HG03565 (cell line): ENCODE measurements around the gene XKR7.

Experiments
- ATAC-seq: cut with Tn5 transposase; IDR thresholded peaks from one replicate; pipeline ENCODE4 v1.9.1; 2021; ENCODE audit warnings: mild to moderate bottlenecking, moderate library complexity; ENCODE audit not compliant: unreplicated experiment

The XKR7 gene

GRCh38 chr20:31975874-31976273 lies 7.9 kb downstream of the XKR7 start:
- ATAC-seq: no peak

- ATAC-seq: no peak
Observed at GRCh38 chr20:31977080-31977479, 9.1 kb downstream of the XKR7 start.

GRCh38 chr20:31979713-31980426 lies 11.9 kb downstream of the XKR7 start:
- ATAC-seq: no peak

GRCh38 chr20:31981784-31982183 lies 13.8 kb downstream of the XKR7 start:
- no peak for ATAC-seq

GRCh38 chr20:31984981-31985471 lies 17.1 kb downstream of the XKR7 start:
- no peak for ATAC-seq

GRCh38 chr20:31987744-31988143 lies 19.8 kb downstream of the XKR7 start:
- no peak for ATAC-seq

GRCh38 chr20:31988430-31989015 lies 20.6 kb downstream of the XKR7 start:
- ATAC-seq: no peak

GRCh38 chr20:31989030-31989645 lies 21.2 kb downstream of the XKR7 start:
- no peak for ATAC-seq

- no peak for ATAC-seq
Observed at GRCh38 chr20:31990641-31991338, 22.8 kb downstream of the XKR7 start.

GRCh38 chr20:31991339-31991705 lies 23.4 kb downstream of the XKR7 start:
- no peak for ATAC-seq

GRCh38 chr20:31992086-31992485 lies 24.1 kb downstream of the XKR7 start:
- ATAC-seq: no peak

- no peak for ATAC-seq
Observed at GRCh38 chr20:31996996-31997395, 29.0 kb downstream of the XKR7 start.

- ATAC-seq: no peak
Observed at GRCh38 chr20:31998246-31998645, 30.3 kb downstream of the XKR7 start.

GRCh38 chr20:32003325-32003724 lies 35.4 kb downstream of the XKR7 start:
- ATAC-seq: no peak

- no peak for ATAC-seq
Observed at GRCh38 chr20:32004963-32005362, 37.0 kb downstream of the XKR7 start.

GRCh38 chr20:32006053-32006452 lies 38.1 kb downstream of the XKR7 start:
- no peak for ATAC-seq

- no peak for ATAC-seq
Observed at GRCh38 chr20:32006841-32007786, 39.2 kb downstream of the XKR7 start.

- ATAC-seq: no peak
Observed at GRCh38 chr20:32007787-32008616, 40.1 kb downstream of the XKR7 start.

- no peak for ATAC-seq
Observed at GRCh38 chr20:32009564-32009963, 41.6 kb downstream of the XKR7 start.

- no peak for ATAC-seq
Observed at GRCh38 chr20:32010101-32010500, 42.1 kb downstream of the XKR7 start, which contains the start of gene CCM2L. TSS of gene CCM2L (plus strand) at chr20:32010438. CDS start at chr20:32010455, 17 bp downstream.
